Activated CD4-positive, alpha-beta T cell treated with anti-CD3 and anti-CD28 coated beads for 4 hours (primary cell): ENCODE results near the gene ACADM.
"Not testable (repeated sequence)": the region's sequence is repeated elsewhere in the genome, so short reads cannot be mapped to it uniquely, and the experiment has no call there.

ENCODE experiments used
- DNase-seq, 2 donors: peaks; one replicate each; pipeline ENCODE4 v3.0.0-alpha.2; 2020

ACADM gene

DNA sequence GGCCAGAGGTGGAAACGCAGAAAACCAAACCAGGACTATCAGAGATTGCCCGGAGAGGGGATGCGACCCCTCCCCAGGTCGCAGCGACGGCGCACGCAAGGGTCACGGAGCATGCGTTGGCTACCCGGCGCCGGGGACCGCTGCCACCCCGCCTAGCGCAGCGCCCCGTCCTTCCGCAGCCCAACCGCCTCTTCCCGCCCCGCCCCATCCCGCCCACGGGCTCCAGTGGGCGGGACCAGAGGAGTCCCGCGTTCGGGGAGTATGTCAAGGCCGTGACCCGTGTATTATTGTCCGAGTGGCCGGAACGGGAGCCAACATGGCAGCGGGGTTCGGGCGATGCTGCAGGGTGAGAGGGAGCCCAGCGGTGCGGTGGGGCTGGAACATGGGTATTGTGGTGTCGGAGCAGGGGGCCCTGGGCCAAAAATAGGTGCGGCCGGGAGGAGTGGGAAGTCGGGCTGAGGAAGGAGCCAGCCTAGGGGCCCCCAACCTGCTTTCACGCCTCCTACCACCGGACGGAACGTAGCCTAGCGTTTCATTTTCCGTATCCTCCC is at the start of gene ACADM:
Gene ACADM, plus strand, starts transcription at position 238 of the 551 bp plus-strand sequence. Its CDS starts 79 bp downstream, at position 317.
- DNase-seq = peak; percentile 79 to 87

DNA sequence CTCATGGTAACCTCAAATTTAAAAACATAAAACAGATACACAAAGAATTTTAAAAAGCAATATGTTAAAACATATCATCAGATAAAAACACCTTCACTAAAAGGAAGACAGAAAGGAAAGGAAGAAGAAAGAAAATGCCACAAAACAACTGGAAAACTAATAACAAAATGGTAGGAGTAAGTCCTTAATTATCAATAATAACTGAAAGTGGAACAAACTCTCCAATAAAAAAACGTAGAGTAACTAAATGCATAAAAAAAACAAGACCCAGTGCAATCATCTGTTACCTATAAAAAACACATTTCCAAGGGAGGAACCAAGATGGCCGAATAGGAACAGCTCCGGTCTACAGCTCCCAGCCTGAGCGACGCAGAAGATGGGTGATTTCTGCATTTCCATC is 47.1 kb upstream of the ACADM start:
- DNase-seq = no peak

DNA sequence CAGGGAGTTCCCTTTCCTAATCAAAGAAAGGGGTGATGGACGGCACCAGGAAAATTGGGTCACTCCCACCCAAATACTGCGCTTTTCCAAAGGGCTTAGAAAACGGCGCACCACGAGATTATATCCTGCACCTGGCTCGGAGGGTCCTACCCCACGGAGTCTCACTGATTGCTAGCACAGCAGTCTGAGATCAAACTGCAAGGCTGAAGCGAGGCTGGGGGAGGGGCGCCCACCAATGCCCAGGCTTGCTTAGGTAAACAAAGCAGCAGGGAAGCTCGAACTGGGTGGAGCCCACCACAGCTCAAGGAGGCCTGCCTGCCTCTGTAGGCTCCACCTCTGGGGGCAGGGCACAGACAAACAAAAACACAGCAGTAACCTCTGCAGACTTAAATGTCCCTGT is 46.5 kb upstream of the ACADM start:
- DNase-seq = not testable (repeated sequence)

DNA sequence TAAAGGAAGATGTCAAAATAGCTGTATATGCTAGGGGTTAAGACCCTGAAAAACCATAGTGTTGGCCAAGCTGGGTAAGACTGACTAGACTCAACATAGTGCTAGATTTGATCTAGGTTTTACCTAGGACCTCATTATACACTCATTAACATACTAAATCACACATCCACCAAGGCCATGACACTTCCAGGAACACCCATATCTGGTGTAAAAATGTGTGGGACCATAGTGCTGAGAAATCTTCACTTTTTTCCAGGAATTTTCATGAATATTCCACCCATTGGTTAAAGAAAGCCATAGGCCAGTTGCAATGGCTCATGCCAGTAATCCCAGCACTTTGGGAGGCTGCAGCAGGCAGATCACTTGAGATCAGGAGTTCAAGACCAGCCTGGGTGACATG is 34.0 kb upstream of the ACADM start:
- DNase-seq = no peak

DNA sequence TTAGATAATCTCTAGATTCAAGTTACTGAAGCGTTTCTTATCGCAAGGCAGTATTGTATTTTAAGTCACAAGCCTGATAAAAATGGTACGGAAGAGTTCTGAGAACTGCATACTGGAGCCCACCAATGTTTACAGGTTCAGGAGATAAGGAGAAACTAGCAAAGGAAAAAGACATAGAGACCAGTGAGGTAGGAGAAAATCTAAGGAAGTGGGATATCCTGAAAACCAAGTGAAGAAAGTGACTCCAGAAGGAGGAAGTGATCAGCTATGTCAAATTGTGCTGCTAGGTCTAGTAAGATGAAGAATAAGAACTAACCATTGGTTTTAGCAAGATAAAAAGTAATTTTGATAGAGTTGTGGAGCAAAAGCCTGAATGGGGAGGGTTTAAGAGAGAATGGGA is 31.0 kb upstream of the ACADM start:
- DNase-seq = no peak

DNA sequence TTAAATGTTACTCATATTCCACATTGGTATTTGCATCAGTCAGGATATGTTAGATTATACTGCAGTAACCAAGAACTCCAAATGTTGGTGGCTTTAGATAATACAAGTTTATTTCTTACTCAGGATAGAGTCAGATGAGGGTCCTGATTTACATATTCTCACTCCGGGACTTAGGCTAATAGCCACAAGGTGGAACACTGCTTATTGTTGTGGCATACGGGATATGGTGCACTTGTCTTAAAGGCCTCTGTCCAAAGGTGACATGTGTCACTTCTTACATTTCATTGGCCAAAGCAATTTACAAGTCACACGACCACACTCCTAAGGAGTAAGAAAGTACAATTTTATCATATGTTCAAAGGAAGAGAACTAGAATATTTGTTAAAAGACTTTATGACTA is 28.5 kb upstream of the ACADM start:
- no peak for DNase-seq

DNA sequence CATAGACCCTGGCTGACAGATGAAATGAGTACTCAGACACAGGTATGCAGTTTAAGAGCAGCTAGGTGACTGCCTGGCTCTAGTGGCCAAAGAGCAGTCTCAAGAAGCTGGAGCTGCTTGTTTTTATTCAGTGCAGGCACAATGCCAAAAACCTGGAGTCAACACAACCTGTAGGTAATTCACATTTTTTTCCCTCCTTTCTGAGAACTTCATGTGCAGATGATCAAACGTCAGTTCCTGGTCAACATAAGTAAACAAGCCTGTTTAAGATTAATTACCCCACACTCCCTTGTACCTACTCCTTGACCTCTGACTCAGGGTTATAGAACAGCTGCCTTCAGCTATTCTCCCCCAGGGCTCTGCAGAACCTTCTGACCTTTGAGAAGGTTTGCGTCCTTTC is 17.3 kb upstream of the ACADM start:
- DNase-seq = no peak

DNA sequence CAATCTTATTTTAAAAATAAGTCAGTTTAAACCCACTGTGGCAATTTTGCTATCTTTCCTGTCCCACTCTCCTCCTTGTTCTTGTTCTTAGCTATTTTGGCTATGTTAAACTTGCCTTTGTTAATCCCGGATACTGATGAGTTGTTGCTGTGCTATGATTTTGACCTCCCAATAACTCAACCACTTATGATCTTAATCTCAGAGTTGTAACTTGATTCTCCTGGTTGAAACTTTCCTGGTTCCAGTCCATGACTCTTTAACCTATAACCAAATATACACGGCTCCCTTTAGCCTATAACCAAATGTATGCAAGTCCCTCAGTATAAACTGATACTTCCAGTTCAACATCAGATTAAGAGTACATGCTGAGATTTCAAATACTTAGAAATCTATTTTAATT is 15.6 kb upstream of the ACADM start:
- no peak for DNase-seq

DNA sequence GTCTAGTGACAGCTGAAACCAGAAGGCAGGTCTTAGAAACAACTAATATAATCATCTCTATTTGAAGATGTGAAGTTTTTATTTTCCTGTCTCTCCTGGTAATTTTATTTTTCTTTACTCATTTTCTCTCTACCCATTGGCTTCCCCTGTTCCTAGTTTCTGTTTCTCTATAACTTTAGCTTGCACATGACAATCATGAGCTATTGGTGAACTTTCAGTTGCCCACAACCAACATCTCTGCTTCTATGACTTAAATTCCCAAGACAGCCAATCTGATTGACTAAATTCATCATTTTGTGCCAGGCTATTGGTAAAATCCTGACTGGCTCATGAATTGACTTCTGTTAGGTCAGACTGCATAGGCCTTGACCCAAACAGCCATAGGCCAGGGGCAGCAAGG is 13.7 kb upstream of the ACADM start:
- no peak for DNase-seq

DNA sequence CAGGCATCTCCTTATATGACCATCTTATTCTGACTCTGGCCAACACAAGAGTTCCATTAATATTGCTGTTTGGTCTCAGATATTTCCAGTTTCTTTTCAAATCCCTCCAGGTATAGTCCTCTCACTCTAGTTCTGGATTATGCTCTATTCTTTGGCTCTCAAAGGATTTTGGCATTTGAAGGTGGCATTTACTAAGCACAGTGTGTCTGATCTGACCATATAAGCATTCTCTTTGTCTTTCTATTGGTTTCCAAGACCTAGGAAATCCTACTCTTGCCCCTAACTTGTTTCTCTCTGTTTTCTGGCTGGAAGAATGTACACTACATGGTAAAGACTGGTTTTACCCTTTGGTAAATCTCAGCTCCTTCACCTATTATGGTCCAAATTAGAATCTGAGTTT is 12.7 kb upstream of the ACADM start:
- DNase-seq = no peak

DNA sequence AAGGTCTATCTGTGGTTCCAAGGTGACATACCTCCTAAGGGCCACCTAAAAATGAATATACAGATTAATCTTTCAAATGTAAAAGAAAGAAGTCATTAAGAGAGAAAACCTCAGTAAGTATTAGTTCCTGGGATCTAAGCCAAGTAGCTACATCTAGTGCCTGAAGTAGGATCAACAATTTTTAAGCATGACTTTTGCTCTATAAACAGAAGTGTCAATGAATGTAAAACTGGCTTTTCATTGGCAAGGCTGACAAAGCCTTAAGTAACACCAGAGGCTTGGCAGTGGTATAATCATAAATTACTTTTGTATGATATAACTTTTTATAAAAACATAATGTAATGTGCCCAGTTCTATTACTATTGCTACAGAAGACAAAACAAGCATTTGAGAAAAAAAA is 12.2 kb upstream of the ACADM start:
- no peak for DNase-seq

DNA sequence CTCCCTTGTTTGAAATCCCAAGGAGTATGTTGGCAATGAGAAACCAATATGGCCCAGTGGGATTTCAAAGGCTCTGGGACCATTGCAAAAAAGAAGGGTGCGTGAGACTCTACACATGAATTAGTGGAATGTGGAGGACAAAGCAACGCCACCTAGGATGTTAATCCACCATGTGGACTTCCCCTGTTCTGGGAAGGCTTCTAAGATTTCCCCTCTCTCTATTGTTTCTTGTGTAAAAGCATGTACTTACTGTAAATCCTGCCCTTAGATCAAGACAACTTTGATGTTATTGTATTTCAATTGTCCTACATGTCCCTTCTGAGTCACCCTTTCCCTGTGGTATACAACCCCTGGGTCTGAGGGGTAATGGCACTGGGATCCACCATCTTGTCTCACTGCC is 4.7 kb upstream of the ACADM start:
- DNase-seq = no peak

DNA sequence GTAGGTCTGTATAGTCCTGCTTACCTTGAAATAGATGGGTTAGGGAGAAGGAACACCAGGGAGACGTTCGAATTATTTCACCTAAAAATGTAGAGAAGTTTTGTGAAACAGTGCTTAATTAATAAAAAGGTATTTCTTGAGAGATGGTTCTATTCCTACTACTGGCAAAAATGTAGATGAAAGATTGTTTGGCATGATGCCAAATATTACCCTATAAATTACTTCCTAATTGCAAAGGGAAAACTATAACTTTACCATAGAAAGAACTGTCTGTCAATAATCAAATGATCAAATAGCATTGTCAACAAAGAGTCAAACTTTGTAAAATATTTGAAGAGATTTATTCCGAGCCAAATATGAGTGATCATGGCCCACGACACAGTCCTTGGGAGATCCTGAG is 4.2 kb upstream of the ACADM start:
- no peak for DNase-seq

DNA sequence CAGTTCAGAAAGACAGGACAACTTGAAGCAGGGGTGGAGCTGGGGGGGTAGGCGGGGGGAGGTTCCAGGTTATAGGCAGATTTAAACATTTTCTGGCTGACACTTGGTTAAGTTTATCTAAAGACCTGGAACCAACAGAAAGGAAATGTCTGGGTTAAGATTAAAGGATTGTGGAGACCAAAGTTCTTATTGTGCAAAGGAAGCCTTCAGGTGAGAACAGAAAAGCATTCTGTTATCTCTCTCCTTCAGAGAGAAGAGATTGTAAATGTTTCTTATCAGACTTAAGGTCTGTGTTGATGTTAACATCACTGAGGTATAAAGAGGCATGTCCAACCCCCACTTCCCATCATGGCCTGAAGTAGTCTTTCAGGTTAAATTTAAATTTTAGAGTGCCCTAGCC is 3.7 kb upstream of the ACADM start:
- no peak for DNase-seq

DNA sequence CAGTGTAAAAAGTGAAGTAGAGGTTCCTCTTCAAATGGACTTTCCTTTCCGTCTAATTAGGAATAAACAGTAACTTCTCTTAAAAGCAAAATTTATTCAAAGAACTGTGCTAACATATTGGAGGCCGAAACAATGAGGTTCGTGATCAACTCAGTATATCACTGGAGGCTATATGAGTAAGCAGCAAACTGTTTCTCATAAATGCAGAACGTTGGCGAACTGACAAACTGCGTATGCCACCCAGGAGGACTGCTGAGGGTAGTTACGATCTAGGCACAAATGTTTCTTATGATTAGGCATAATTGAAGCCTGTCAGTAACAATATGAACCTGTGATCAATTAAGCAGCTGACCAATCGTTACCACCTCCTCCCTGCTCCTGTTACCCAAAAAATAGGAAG is 2.3 kb upstream of the ACADM start:
- not testable (repeated sequence) for DNase-seq

DNA sequence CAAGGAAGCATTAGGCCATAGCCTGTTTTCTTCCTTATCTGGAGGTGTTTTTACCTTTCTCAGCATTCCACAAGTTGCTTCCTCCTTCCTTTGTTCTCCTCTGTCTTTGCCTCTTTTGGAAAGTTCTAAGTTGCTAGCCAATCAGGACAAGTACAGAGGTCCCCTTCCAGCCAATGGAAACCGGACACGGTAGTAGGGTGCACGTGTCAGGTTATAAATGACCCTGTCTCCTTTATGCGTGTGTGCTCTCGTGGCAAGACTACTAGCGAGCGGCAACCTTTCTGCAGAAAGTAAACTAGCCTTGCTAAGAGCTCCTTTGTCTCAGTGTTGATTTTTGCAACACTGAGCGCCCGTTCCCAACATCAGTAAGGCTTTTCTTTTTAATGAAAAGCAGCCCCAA is 1.5 kb upstream of the ACADM start:
- DNase-seq = no peak

DNA sequence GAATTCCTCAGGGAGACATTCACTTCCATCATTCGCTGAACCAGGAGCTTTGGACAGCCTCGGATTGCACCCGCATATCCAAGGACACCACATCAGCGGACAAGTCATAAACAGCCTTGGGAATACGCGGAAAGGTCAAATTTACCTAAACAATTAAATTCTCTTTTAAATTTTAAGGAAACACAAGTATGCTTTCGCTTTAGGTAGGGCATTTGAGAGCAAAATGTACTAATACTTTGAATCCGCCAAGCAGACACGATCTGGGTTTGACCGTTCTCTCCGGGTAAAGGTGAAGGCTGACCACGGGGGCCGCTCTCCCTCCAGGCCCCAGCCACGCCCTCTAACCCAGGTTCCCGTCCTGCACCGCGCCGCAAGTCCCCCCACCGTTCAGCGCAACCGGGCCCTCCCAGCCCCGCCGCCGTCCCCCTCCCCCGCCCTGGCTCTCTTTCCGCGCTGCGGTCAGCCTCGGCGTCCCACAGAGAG is 479 bp upstream of the ACADM start:
- peak; percentile 58 to 65 for DNase-seq

DNA sequence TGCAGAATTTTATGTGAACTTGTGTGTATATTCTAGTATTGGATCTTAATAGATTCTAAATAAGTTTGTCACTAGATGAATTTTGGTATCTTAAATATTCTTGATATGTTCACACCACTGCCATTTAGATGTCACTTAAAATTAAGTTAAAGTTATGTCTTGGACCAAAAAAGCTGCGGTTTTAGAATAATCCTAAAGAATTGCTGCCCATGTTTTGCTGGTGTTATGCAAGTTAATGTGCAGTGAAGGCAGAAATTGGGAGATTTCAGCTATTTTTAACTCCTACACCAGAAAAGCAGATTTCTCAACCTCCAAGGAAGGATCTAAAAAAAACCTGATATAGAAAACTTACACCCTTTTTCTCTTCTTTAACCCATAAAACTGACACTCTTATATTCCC is 757 bp downstream of the ACADM start:
- DNase-seq = no peak

DNA sequence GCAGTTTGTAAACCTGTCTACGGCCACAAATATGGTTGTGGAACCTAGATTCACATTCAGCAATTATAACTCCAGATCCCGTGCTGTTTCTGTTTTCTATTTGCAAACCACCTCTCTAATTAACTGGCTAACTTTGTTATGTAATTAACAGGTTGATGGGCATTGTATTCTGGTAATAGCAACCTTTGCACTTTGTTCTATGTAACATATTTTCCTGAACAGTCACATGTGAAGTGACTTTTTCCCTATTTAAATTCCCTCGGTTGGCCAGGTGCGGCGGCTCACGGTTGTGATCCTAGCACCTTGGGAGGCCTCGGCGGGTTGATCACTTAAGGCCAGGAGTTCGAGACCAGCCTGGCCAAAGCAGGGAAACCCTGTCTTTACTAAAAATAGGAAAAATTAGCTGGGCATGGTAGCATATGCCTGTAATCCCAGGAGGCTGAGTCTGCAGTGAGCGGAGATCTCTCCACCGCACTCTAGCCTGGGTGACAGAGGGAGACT is 1.4 kb downstream of the ACADM start:
- no peak for DNase-seq

DNA sequence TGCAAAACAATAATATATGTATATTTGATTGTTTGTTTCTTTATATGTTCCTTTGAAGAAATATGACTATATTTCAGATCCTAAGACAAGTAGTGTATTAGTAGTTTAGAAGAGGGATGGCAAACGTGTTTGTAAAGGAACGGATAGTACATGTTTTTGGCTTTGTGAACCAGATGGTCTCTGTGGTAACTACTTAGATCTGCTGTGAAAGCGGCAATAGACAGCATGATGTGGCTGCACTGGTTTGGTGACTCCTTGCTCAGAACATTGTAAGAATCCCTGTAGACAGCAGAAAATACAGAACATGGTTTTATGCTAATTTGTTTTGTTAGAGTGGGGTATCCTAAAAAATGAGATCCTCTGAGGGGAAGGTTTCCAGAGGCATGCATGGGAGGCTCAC is 3.1 kb downstream of the ACADM start:
- no peak for DNase-seq

DNA sequence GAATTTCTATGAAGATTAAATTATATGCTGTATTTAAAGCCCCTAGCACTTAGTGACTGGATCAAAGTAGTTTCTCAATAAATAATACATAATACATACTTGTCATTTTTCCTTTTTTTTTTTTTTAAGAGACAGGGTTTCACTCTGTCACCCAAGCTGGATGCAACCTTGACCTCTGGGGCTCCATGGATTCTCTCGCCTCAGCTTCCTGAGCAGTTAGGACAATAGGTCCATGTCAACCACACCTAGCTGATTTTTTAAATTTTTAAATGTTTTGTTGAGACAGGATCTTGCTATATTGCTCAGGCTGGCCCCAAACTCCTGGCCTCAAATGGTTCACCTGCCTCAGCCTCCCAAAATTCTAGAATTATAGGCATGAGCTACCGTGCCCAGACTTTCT is 5.9 kb downstream of the ACADM start:
- no peak for DNase-seq

DNA sequence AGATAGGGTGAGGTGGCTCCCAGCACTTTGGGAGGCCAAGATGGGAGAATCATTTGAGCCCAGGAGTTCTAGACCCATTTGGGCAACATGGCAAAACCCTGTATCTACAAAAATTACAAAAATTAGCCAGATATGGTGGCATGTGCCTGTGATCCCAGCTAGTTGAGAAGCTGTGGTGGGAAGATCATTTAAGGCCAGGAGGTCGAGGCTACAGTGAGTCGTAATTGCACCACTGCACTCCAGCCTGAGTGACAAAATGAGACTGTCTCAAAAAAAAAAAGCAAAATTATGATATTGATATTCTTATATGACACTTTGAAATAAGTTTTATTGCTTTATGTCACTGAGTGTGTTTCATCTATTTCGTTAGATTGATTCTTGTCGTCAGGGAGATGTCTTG is 7.4 kb downstream of the ACADM start:
- no peak for DNase-seq

DNA sequence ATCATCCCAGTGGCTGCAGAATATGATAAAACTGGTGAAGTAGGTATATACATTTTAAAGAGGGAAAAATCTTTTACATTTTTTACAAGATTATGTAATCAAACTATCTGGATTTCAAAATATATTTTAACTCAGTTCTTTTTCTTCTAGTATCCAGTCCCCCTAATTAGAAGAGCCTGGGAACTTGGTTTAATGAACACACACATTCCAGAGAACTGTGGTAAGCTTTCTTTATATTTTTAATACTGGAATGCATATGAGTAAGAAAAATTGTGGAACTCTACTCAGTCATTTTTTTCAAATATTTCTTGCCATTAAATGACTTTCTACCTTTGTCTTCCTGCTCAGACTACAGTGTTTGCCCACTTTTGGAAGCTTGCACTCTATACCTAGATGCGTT is 8.2 kb downstream of the ACADM start:
- DNase-seq = no peak

DNA sequence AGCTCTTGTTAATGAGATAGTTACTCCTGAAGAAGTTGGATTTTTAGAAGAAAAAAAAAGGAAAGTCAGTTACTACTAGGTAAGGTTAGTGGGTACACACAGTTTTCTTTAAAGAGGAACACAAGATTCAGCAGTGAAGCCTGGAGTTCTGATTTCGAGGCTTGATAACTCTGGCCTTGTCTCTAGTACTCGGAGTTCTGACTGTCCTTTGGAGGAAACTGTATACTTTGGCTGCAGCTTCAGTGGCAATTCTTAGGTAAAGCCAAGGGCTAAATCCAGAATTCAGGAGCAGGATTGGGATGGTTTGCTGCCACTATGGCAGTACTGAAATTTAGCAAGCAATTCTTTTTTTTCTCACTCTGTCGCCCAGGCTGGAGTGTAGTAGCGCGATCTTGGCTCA is 9.2 kb downstream of the ACADM start:
- DNase-seq = no peak

DNA sequence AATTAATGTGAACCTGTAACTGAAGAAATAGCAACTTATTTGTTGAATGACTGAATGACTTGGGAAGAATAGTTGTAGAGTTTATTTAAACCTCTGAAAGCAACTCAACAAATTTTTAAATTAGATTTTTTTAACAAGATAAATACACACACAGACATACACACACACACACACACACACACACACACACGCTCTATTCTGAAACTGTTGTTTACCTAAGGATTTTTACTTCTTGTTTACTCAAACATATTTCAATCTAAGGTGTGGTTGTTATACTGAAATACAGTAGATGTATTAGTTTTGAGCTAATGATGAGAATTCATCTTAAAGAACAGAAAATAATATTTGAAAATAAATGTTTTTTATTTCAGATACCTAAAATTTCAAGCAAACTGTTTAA is 11.5 kb downstream of the ACADM start:
- no peak for DNase-seq
